HepG2 (cell line): ENCODE results near the gene AKR1B15. TPM values are rescaled to one million over a fixed set of nuclear protein-coding genes. Genes with fewer than 3 reads are reported as not detected.

ENCODE experiments used
- ATAC-seq: fragments of 200-7000 bp; cut with Tn5 transposase; 3 replicates; pipeline ENCODE4 v1.9.1; 2020; ENCODE audit warnings: mild to moderate bottlenecking, moderate library complexity
- BruUV-seq: library from RNA; stranded (reverse); fragments of 400-500 nt; replicated peaks from 2 replicates; lab custom pipeline; 2021; lab: Mats Ljungman, UMichigan
- CTCF ChIA-PET: fragments of 300-600 bp; formaldehyde crosslinking; extraction: SDS; loops from one replicate; lab custom pipeline; 2021; ENCODE audit warnings: low total read pairs, inconsistent platforms, low intra/inter-chr PET ratio; lab: Yijun Ruan, JAX
- POLR2A ChIA-PET: fragments of 350-600 bp; sonication (Branson Sonifier 250); formaldehyde crosslinking; loops from one replicate; lab custom pipeline; 2020; ENCODE audit warnings: antibody characterized with exemption, inconsistent platforms; lab: Yijun Ruan, JAX
- DNase-seq: peaks from one replicate; pipeline ENCODE4 v3.0.0-alpha.2; 2015; ENCODE audit warnings: low spot score
- FAIRE-seq: peaks from 3 replicates; lab custom pipeline; 2011; peaks lifted over from hg19 to GRCh38; lab: Jason Lieb, UNC
- H2AFZ ChIP-seq: one replicate; pipeline ENCODE4 v1.6.1; 2011; ENCODE audit warnings: low read length, inconsistent platforms
- H3K27ac ChIP-seq: fragments of 300-600 bp; 3 replicates; pipeline ENCODE4 v1.8.0; 2011; ENCODE audit warnings: mixed run types, mild to moderate bottlenecking, mixed read lengths, low read length, inconsistent platforms; ENCODE audit not compliant: insufficient read depth; ENCODE audit errors: extremely low read length
- H3K27me3 ChIP-seq, 2 experiments: fragments of 200-600 bp in 1 of 2; 2 replicates in 1 of 2; 3 replicates in 1 of 2; pipeline versions ENCODE4 v1.6.0 to v1.8.0; 2011; ENCODE audit warnings: low read length in 2 of 2, mild to moderate bottlenecking in 2 of 2, moderate library complexity in 2 of 2, inconsistent platforms in 1 of 2; ENCODE audit not compliant: insufficient read depth in 2 of 2, control insufficient read depth in 1 of 2
- H3K36me3 ChIP-seq, 2 experiments: fragments of 200-600 bp in 1 of 2; replicated peaks in 1 of 2; 2 replicates in 1 of 2; 3 replicates in 1 of 2; pipeline versions ENCODE4 v1.5.1 to v1.8.0; 2011; ENCODE audit warnings: low read length in 2 of 2, inconsistent platforms in 1 of 2; ENCODE audit not compliant: insufficient read depth in 2 of 2, control insufficient read depth in 1 of 2
- H3K4me1 ChIP-seq: 2 replicates; pipeline ENCODE4 v1.5.1; 2012; ENCODE audit warnings: low read length, inconsistent platforms; ENCODE audit not compliant: insufficient read depth
- H3K4me2 ChIP-seq: 2 replicates; pipeline ENCODE4 v1.6.0; 2011; ENCODE audit warnings: low read depth, low read length, inconsistent platforms
- H3K4me3 ChIP-seq, 3 experiments: fragments of 200-600 bp in 1 of 3; sonication (generic), shearing (Covaris generic) in 1 of 3; replicated peaks in 1 of 3; 2 replicates each; pipeline ENCODE4 v1.5.1; 2011 to 2016; ENCODE audit warnings: low read length in 3 of 3, inconsistent platforms in 2 of 3, low read depth in 2 of 3, mild to moderate bottlenecking in 2 of 3, control low read depth in 1 of 3, mixed read lengths in 1 of 3; ENCODE audit not compliant: insufficient read depth in 1 of 3
- H3K79me2 ChIP-seq: one replicate; pipeline ENCODE4 v1.6.1; 2011; ENCODE audit warnings: low read length, inconsistent platforms; ENCODE audit not compliant: insufficient read depth
- H3K9ac ChIP-seq: 2 replicates; pipeline ENCODE4 v1.6.0; 2011; ENCODE audit warnings: mild to moderate bottlenecking, low read depth, low read length, inconsistent platforms; ENCODE audit not compliant: insufficient read depth
- H3K9me3 ChIP-seq: 2 replicates; pipeline ENCODE4 v1.5.1; 2012; ENCODE audit warnings: mild to moderate bottlenecking, low read length
- H4K20me1 ChIP-seq: 2 replicates; pipeline ENCODE4 v1.6.0; 2011; ENCODE audit warnings: inconsistent platforms, mild to moderate bottlenecking, low read length, moderate library complexity; ENCODE audit not compliant: insufficient read depth
- CBX2 ChIP-seq, 2 experiments: fragments of 200-600 bp in 1 of 2; sonication (generic); formaldehyde crosslinking in 1 of 2; IDR thresholded peaks; 2 replicates each; pipeline versions ENCODE4 v1.7.0 to v1.8.1; 2018 to 2022; ENCODE audit warnings: low read depth in 2 of 2, low read length in 1 of 2, mild to moderate bottlenecking in 1 of 2, missing genetic modification reagents in 1 of 2
- EEA1 ChIP-seq: sonication (generic); formaldehyde crosslinking; IDR thresholded peaks from 2 replicates; pipeline ENCODE4 v1.5.1; 2020; ENCODE audit warnings: mild to moderate bottlenecking, missing genetic modification reagents, borderline replicate concordance
- HNF4A ChIP-seq: sonication (generic); formaldehyde crosslinking; IDR thresholded peaks from 2 replicates; pipeline ENCODE4 v1.4.0; 2020; ENCODE audit warnings: missing genetic modification reagents
- MED13 ChIP-seq: sonication (generic); formaldehyde crosslinking; IDR thresholded peaks from 2 replicates; pipeline ENCODE4 v1.5.0; 2020; ENCODE audit warnings: missing genetic modification reagents
- MIER2 ChIP-seq: IDR thresholded peaks from 2 replicates; pipeline ENCODE4 v1.6.1; 2016; ENCODE audit warnings: missing biosample characterization, missing genetic modification reagents
- NR3C1 ChIP-seq: sonication (generic); formaldehyde crosslinking; IDR thresholded peaks from 2 replicates; pipeline ENCODE4 v1.4.0; 2020; ENCODE audit warnings: missing genetic modification reagents
- SRF ChIP-seq: IDR thresholded peaks from 2 replicates; pipeline ENCODE4 v1.6.1; 2011; ENCODE audit warnings: mild to moderate bottlenecking, low read depth, low read length, moderate library complexity
- TGIF2 ChIP-seq: IDR thresholded peaks from 2 replicates; pipeline ENCODE4 v1.6.1; 2016; ENCODE audit warnings: control low read depth, missing compliant biosample characterization
- YEATS4 ChIP-seq: sonication (generic); formaldehyde crosslinking; IDR thresholded peaks from 2 replicates; pipeline ENCODE4 v1.4.0; 2020; ENCODE audit warnings: missing genetic modification reagents, borderline replicate concordance
- ZNF263 ChIP-seq: sonication (generic); formaldehyde crosslinking; IDR thresholded peaks from 2 replicates; pipeline ENCODE4 v1.4.0; 2020; ENCODE audit warnings: missing genetic modification reagents
- WGBS: methylation state at CpG from one replicate; pipeline ENCODE4 v1.1.6; 2017; ENCODE audit warnings: low lambda C conversion rate; 5-methylcytosine and 5-hydroxymethylcytosine counted together
- in situ Hi-C: cut with HindIII; loops from 2 replicates; pipeline ENCODE4 v1.10.0; 2017; ENCODE audit warnings: low pct_unique_long_range_greater_than_20kb; ENCODE audit not compliant: extremely low pct_ligation_motif_present
- intact Hi-C: fragments of 100-400 bp; cut with micrococcal nuclease; formaldehyde crosslinking; loops from one replicate; pipeline ENCODE4 v1.10.0; 2022; ENCODE audit not compliant: unreplicated experiment
- polyA plus RNA-seq, 8 experiments: library from polyadenylated mRNA; depleted of rRNA in 3 of 8; stranded (reverse) in 7 of 8; unstranded in 1 of 8; fragments of >200 nt; fragmentation: Illumina TruSeq in 4 of 8; extraction: Trizol in 4 of 8; gene quantifications; 2 replicates each; pipeline versions ENCODE4 v1.2.1 to v1.2.3, GENCODE V29; 2011 to 2016; ENCODE audit warnings: low read depth in 4 of 8, missing spikeins in 1 of 8, mixed read lengths in 1 of 8; ENCODE audit not compliant: insufficient read depth in 1 of 8
- total RNA-seq, 5 experiments: library from RNA; depleted of rRNA; stranded (reverse); fragments of >200 nt; fragmentation: Illumina TruSeq; extraction: Trizol; gene quantifications; 2 replicates each; pipeline ENCODE4 v1.2.3, GENCODE V29; 2016; ENCODE audit warnings: low read depth in 1 of 5
- TF ChIP-seq, protein P1 (sequence below): sonication (generic); formaldehyde crosslinking; IDR thresholded peaks from 2 replicates; pipeline ENCODE4 v1.8.0; 2022; ENCODE audit warnings: mild to moderate bottlenecking, missing genetic modification reagents, moderate library complexity

The AKR1B15 gene
- total and polyA plus RNA-seq, 2 of the 13 experiments (the other 11 are each of a cell fraction or from before 2014, with no cell fraction given): 0.77 TPM; not detected in 1

GRCh38 chr7:134571101-134571500 lies 22.2 kb downstream of the AKR1B15 start:
- in situ Hi-C loops (no loop called here), intact Hi-C loops (no loop called here)
- no peak overlapping the region for H3K27ac ChIP-seq
- H3K9ac ChIP-seq: no peak overlapping the region
- ChIA-PET POLR2A (no interaction called here), CTCF (no interaction called here)
- H3K4me3 ChIP-seq: no peak overlapping the region
- WGBS: 0% methylated on average over 2 of the region's 2 CpGs
- no peaks in the 10 kb centered on the region for H4K20me1 ChIP-seq
- H3K36me3 ChIP-seq: no peaks in the 10 kb centered on the region
- BruUV-seq: no TSS peak
- H3K27me3 ChIP-seq: peaks cover 0 to 22% of the 10 kb centered on the region in 2 experiments; a peak in 3 of 5 replicates
- no peaks in the 10 kb centered on the region for H3K79me2 ChIP-seq
- no peaks in the 10 kb centered on the region; the same call in 1 of the 2 replicates for H3K9me3 ChIP-seq
- H3K4me2 ChIP-seq: no peak overlapping the region
- H2AFZ ChIP-seq: no peak overlapping the region
- no peak for TF ChIP-seq ZNF263 (CRISPR knock-in tag)
- TF ChIP-seq MIER2 (CRISPR knock-in tag): no peak
- TF ChIP-seq NR3C1: no peak
- TF ChIP-seq HNF4A (CRISPR knock-in tag): no peak
- TF ChIP-seq SRF: no peak
- no peak for TF ChIP-seq CBX2 (IDR thresholded peaks at IDR 0.05; ENCODE audit: low read depth, low read length)
- no peak for TF ChIP-seq CBX2 (CRISPR knock-in tag; IDR thresholded peaks at IDR 0.05; ENCODE audit: low read depth)
- TF ChIP-seq MED13 (CRISPR knock-in tag): no peak
- no peak for TF ChIP-seq TGIF2
- no peak for TF ChIP-seq EEA1 (CRISPR knock-in tag)
- TF ChIP-seq YEATS4 (CRISPR knock-in tag): no peak
- TF ChIP-seq, protein P1, sequence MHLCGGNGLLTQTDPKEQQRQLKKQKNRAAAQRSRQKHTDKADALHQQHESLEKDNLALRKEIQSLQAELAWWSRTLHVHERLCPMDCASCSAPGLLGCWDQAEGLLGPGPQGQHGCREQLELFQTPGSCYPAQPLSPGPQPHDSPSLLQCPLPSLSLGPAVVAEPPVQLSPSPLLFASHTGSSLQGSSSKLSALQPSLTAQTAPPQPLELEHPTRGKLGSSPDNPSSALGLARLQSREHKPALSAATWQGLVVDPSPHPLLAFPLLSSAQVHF (CRISPR knock-in tag): no peak
- FAIRE-seq (no peak), ATAC-seq (no peak), DNase-seq (no peak)
- no peaks in the 10 kb centered on the region for H3K4me1 ChIP-seq
